Choroid plexus epithelial cell (primary cell): ENCODE results near the gene WWOX.

Experiments used
- DNase-seq: peaks from one replicate; pipeline ENCODE4 v3.0.0-alpha.2; 2010; ENCODE audit warnings: low read depth
- H3K4me3 ChIP-seq: 2 replicates; pipeline ENCODE4 v1.5.1; 2011; ENCODE audit warnings: low read depth, mild to moderate bottlenecking, control low read depth, low read length, moderate library complexity
- CTCF ChIP-seq: conservative IDR thresholded peaks from 2 replicates; pipeline ENCODE4 v1.5.1; 2011; ENCODE audit warnings: low read depth, mild to moderate bottlenecking, control low read depth, inconsistent platforms, low read length, moderate library complexity

WWOX gene

GRCh38 chr16:78538292-78538691, 438.8 kb downstream of the WWOX start:
- TF ChIP-seq CTCF, result no peak
- H3K4me3 ChIP-seq, result no peak overlapping the region
- DNase-seq, result no peak

GRCh38 chr16:78538919-78539318, 439.5 kb downstream of the WWOX start:
- no peak for TF ChIP-seq CTCF
- no peak overlapping the region for H3K4me3 ChIP-seq
- DNase-seq, result no peak

GRCh38 chr16:78542419-78542818, 443.0 kb downstream of the WWOX start:
- DNase-seq, result no peak
- H3K4me3 ChIP-seq, result no peak overlapping the region
- no peak for TF ChIP-seq CTCF

GRCh38 chr16:78543023-78543422, 443.6 kb downstream of the WWOX start:
- DNase-seq, result no peak
- H3K4me3 ChIP-seq, result no peak overlapping the region
- TF ChIP-seq CTCF, result no peak

GRCh38 chr16:78549366-78549765, 449.9 kb downstream of the WWOX start:
- TF ChIP-seq CTCF, result no peak
- no peak for DNase-seq
- H3K4me3 ChIP-seq, result no peak overlapping the region

- DNase-seq, result no peak
- TF ChIP-seq CTCF, result no peak
These were observed 452.1 kb downstream of the WWOX start for GRCh38 chr16:78551487-78552085.

GRCh38 chr16:78552106-78552675, 452.7 kb downstream of the WWOX start:
- no peak overlapping the region for H3K4me3 ChIP-seq
- no peak for DNase-seq
- no peak for TF ChIP-seq CTCF

More at GRCh38 chr16:78551487-78552085, 452.1 kb downstream of the WWOX start:
- H3K4me3 ChIP-seq, result no peak overlapping the region
